ENCODE data around the gene VKORC1. TPM values are rescaled to one million over a fixed set of nuclear protein-coding genes. Genes with fewer than 3 reads are reported as not detected.

The VKORC1 gene
- total RNA-seq = 10 to 100 TPM; 48.9 to 51.3 TPM
- 100 to 1,000 TPM in 1 of 2 donors, 10 to 100 TPM in 1; 93.7 to 114 TPM for polyA plus RNA-seq

DNA sequence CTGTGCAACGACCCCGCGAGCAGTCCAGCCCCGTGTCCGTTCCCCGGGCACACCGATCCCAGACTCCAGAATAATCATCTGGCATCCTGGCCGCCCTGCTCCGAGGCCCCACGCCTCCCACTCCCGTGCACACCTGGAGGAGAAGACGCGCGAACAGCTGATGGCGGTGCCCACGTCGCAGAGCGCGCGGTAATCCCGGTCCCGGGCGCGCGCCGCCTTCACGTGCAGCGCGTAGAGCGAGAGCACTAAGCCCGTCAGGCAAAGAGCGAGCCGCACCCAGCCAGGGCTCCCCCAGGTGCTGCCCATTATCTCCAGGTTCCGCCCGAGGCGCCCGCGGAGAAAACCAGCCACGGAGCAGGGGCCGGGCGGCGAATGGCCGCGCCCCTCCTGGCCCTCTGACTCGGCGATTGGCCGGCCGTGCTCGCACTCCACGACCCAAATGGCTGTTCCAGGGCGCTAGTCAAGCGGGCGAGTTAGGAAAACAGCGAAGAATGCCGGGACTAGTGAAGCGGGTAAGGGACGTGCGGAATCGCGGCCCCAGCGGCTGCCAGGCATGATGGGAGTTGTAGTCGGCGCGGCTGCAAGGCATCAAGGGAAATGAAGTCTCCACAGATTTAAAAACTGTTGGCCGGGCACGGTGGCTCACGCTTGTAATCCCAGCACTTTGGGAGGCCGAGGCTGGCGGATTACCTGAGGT, at the start of gene VKORC1:
Gene VKORC1, minus strand, starts transcription at position 374 of the 697 bp plus-strand sequence. Its CDS starts 68 bp downstream, at position 306.
- peaks cover 4 to 21% of the 10 kb centered on the region in 2 donors for H3K36me3 Mint-ChIP-seq
- peak within 1 kb of the TSS; percentile 76 to 99 (median 95) for H3K27ac Mint-ChIP-seq
- Histone ChIP-seq H3K27ac (ENCODE audit: low read depth, low read length) (peak within 1 kb of the TSS; percentile 74), H3K27me3 (ENCODE audit: insufficient read depth, low read length) (no peaks in the 10 kb centered on the region), H3K4me3 (ENCODE audit: low read length in 2 of 2) (peak within 1 kb of the TSS; percentile 63 to 98), H3K36me3 (ENCODE audit: insufficient read depth, low read length) (peaks cover 8% of the 10 kb centered on the region), H3K9me3 (ENCODE audit: control insufficient read depth in 1 of 2, low read length in 2 of 2) (no peaks in the 10 kb centered on the region), H3K4me1 (ENCODE audit: insufficient read depth, low read length) (peaks cover 22% of the 10 kb centered on the region)
- peak within 1 kb of the TSS; percentile 88 to 96 (median 92) for H3K4me3 Mint-ChIP-seq
- peaks cover 12 to 42% (median 30%) of the 10 kb centered on the region in 4 donors for H3K4me1 Mint-ChIP-seq
- CTCF ChIA-PET (ENCODE audit: partially characterized antibody) = interaction anchor here (1.2 kb wide), 1 partner anchor 9 kb away, joined by 3 read pairs; no protein-coding TSS in a partner anchor
- intact Hi-C loops (cut with micrococcal nuclease) = loop anchor here (1.0 to 5.0 kb wide), 5 partner anchors 20 to 83 kb away; partner anchors contain the start of genes KAT8, ZNF646 and ZNF668
- no peaks in the 10 kb centered on the region for H3K27me3 Mint-ChIP-seq
- H3K9me3 Mint-ChIP-seq = no peaks in the 10 kb centered on the region
- peak; percentile 87 to 92 (median 90) for DNase-seq
- POLR2A ChIA-PET (ENCODE audit: partially characterized antibody) = interaction anchor here (0.5 to 5.7 kb wide), 11 partner anchors 9 to 145 kb away, joined by 3 to 61 read pairs (median 4); partner anchors contain the start of genes KAT8, STX4, ZNF646 and ZNF668

DNA sequence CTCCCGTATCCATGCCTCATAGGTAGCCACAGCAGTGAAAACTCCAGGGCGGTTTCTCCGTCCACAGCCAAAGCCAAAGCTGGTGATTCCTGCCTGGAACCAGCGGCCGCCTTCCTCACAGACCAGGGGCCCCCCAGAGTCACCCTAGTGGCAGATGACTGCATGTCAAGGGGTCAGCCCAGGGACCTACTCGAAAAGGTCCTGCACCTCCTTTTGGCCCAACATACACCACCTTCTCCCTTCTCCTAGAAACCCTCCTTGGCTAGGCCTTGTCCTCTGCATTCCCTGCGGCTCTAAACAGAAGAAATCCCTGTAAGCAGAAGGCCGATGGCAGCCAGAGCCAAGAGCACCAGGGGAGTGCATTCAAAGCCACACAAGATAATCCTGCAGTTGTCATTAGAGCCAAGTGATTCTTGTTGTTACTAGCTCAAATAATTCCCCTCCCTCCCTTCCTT, 49.1 kb upstream of the VKORC1 start:
- no peak overlapping the region for H3K27ac ChIP-seq (ENCODE audit: low read depth, low read length)
- DNase-seq = no peak
- POLR2A ChIA-PET (ENCODE audit: partially characterized antibody) = interaction anchor here (0.6 to 6.0 kb wide), 6 partner anchors 25 to 195 kb away, joined by 3 to 195 read pairs (median 12); partner anchors contain the start of genes FUS, KAT8, ORAI3 and PYCARD
- peaks cover 15% of the 10 kb centered on the region for H3K4me1 ChIP-seq (ENCODE audit: insufficient read depth, low read length)
- H3K27me3 ChIP-seq (ENCODE audit: insufficient read depth, low read length) = no peaks in the 10 kb centered on the region
- CTCF ChIA-PET (ENCODE audit: partially characterized antibody) = interaction anchor here (1.3 to 3.6 kb wide), 7 partner anchors 14 to 159 kb away, joined by 4 to 56 read pairs (median 28); partner anchors contain the start of genes FUS, HSD3B7, KAT8 and ZNF646
- intact Hi-C loops (cut with micrococcal nuclease) = loop anchor here (2.0 kb wide), 1 partner anchor 39 kb away; no protein-coding TSS in a partner anchor
- Mint-ChIP-seq H3K4me3 (peak overlapping the region; percentile 27 to 75 (median 55)), H3K9me3 (no peaks in the 10 kb centered on the region), H3K27me3 (peaks cover 0 to 2% of the 10 kb centered on the region in 2 donors), H3K27ac (peak overlapping the region in 6 of 7 donors; percentile 24 to 75 (median 40)), H3K36me3 (no peaks in the 10 kb centered on the region), H3K4me1 (peaks cover 3 to 14% (median 10%) of the 10 kb centered on the region in 4 donors)
- no peaks in the 10 kb centered on the region for H3K9me3 ChIP-seq (ENCODE audit: control insufficient read depth in 1 of 2, low read length in 2 of 2)
- no peaks in the 10 kb centered on the region for H3K36me3 ChIP-seq (ENCODE audit: insufficient read depth, low read length)
- H3K4me3 ChIP-seq (ENCODE audit: low read length in 2 of 2) = no peak overlapping the region

DNA sequence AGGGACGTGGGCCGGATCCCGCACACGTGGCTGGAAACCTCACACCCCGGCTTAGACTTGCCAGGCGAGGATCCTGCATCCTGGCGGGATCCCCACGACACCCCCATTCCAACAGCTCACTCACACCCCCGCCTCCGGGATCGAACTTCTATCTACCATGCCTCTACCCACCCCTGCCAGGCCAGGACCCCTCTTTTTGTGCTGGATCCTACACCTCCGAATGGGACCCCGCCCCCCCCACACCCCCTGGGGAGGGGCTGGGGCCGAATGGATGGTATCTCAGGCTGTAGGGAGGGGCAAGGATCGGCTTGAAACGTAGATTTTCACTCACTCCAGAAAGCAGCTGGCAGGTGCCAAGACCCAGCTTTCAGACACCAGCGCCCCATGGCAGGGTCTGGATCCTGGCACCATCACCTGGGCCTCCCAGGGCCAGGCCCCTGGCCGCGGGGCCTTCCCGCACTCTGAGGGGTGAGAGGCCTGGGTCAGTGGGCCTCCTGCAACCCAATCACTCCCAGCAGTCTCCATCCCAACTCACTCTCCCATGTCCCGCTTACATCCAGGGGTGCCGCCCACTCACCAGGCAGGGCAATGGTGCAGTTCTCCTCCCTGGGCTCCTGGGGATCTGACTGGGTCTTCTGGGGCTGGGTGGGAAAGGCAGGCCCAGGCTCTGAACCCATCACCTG, 48.6 kb upstream of the VKORC1 start:
- ChIA-PET CTCF (ENCODE audit: partially characterized antibody) (interaction anchor here (0.6 to 3.6 kb wide), 30 partner anchors 10 to 335 kb away, joined by 3 to 56 read pairs (median 6); partner anchors contain the start of genes BCKDK, FUS, HSD3B7 and KAT8), POLR2A (ENCODE audit: partially characterized antibody) (interaction anchor here (0.6 to 6.0 kb wide), 29 partner anchors 9 to 731 kb away, joined by 3 to 195 read pairs (median 7); partner anchors contain the start of genes ARMC5, FUS, HSD3B7 and KAT8)
- Mint-ChIP-seq H3K4me3 (peak overlapping the region; percentile 27 to 75 (median 48)), H3K27me3 (peaks cover 0 to 2% of the 10 kb centered on the region in 2 donors), H3K36me3 (no peaks in the 10 kb centered on the region), H3K9me3 (no peaks in the 10 kb centered on the region), H3K27ac (peak overlapping the region in 5 of 7 donors; percentile 22 to 75 (median 43)), H3K4me1 (peaks cover 3 to 14% (median 10%) of the 10 kb centered on the region in 4 donors)
- Histone ChIP-seq H3K36me3 (ENCODE audit: insufficient read depth, low read length) (no peaks in the 10 kb centered on the region), H3K4me1 (ENCODE audit: insufficient read depth, low read length) (peaks cover 15% of the 10 kb centered on the region), H3K9me3 (ENCODE audit: control insufficient read depth in 1 of 2, low read length in 2 of 2) (no peaks in the 10 kb centered on the region), H3K4me3 (ENCODE audit: low read length in 2 of 2) (peak overlapping the region in 1 of 2 donors; percentile 75), H3K27ac (ENCODE audit: low read depth, low read length) (peak overlapping the region; percentile 42), H3K27me3 (ENCODE audit: insufficient read depth, low read length) (no peaks in the 10 kb centered on the region)
- intact Hi-C loops (cut with micrococcal nuclease) = loop anchor here (2.0 kb wide), 1 partner anchor 38 kb away; no protein-coding TSS in a partner anchor
- DNase-seq = no peak

- ChIA-PET POLR2A (ENCODE audit: partially characterized antibody) (interaction anchor here (0.6 to 6.0 kb wide), 43 partner anchors 8 to 735 kb away, joined by 3 to 195 read pairs (median 5); partner anchors contain the start of genes ARMC5, BCKDK, FUS and HSD3B7), CTCF (ENCODE audit: partially characterized antibody) (interaction anchor here (0.5 to 3.6 kb wide), 46 partner anchors 9 to 726 kb away, joined by 3 to 56 read pairs (median 4); partner anchors contain the start of genes BCKDK, FUS, HSD3B7 and KAT8)
- Histone ChIP-seq H3K36me3 (ENCODE audit: insufficient read depth, low read length) (no peaks in the 10 kb centered on the region), H3K4me3 (ENCODE audit: low read length in 2 of 2) (peak overlapping the region in 1 of 2 donors; percentile 75), H3K4me1 (ENCODE audit: insufficient read depth, low read length) (peaks cover 15% of the 10 kb centered on the region), H3K27ac (ENCODE audit: low read depth, low read length) (peak overlapping the region; percentile 42), H3K27me3 (ENCODE audit: insufficient read depth, low read length) (no peaks in the 10 kb centered on the region), H3K9me3 (ENCODE audit: control insufficient read depth in 1 of 2, low read length in 2 of 2) (no peaks in the 10 kb centered on the region)
- peak; percentile 94 to 97 (median 96) for DNase-seq
- H3K4me1 Mint-ChIP-seq = peaks cover 3 to 14% (median 10%) of the 10 kb centered on the region in 4 donors
- no peaks in the 10 kb centered on the region for H3K27me3 Mint-ChIP-seq
- H3K9me3 Mint-ChIP-seq = no peaks in the 10 kb centered on the region
- H3K27ac Mint-ChIP-seq = peak overlapping the region; percentile 72 to 94 (median 91)
- H3K36me3 Mint-ChIP-seq = no peaks in the 10 kb centered on the region
- peak overlapping the region; percentile 63 to 80 (median 74) for H3K4me3 Mint-ChIP-seq
- intact Hi-C loops (cut with micrococcal nuclease) = loop anchor here (1.0 to 2.0 kb wide), 11 partner anchors 25 to 317 kb away; partner anchors contain the start of genes ARMC5, FUS, HSD3B7 and KAT8
Observed at GRCh38 chr16:31142109-31143010, 47.8 kb upstream of the VKORC1 start.

DNA sequence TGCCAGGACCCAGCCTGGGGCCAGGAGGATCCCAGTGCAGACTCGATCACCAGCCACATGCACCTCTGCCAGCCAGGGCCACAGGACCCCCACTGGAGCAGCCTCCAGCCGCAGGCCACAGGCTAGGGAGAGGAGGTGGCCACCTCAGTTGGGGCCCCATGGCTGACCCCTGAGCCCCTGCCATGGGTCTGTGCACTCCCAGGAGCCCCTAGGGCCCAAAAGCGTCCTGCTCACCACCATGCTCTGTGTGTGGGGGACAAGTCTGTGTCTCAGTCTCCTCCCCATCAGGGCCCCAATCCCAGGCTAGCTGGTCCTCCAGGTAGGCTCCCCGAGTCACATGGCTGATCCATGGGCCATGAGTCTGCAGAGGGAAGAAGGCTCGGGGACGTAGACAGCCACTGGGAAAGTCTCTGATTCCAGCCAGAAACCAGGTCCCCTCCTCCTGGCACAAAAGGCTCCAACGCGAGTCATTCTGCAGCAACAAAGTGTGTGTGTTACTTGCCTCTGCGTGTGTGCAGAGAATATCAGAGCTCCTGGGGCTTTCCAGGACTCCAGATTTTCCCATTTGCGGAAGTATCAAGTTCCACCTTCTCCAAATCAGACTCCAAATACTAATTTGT, 47.0 kb upstream of the VKORC1 start:
- Mint-ChIP-seq H3K27me3 (no peaks in the 10 kb centered on the region), H3K36me3 (no peaks in the 10 kb centered on the region), H3K4me3 (peak overlapping the region; percentile 63 to 80 (median 74)), H3K4me1 (peaks cover 3 to 14% (median 10%) of the 10 kb centered on the region in 4 donors), H3K9me3 (no peaks in the 10 kb centered on the region), H3K27ac (peak overlapping the region; percentile 72 to 94 (median 91))
- Histone ChIP-seq H3K36me3 (ENCODE audit: insufficient read depth, low read length) (no peaks in the 10 kb centered on the region), H3K27ac (ENCODE audit: low read depth, low read length) (peak overlapping the region; percentile 42), H3K9me3 (ENCODE audit: control insufficient read depth in 1 of 2, low read length in 2 of 2) (no peaks in the 10 kb centered on the region), H3K4me1 (ENCODE audit: insufficient read depth, low read length) (peaks cover 15% of the 10 kb centered on the region), H3K27me3 (ENCODE audit: insufficient read depth, low read length) (no peaks in the 10 kb centered on the region), H3K4me3 (ENCODE audit: low read length in 2 of 2) (peak overlapping the region in 1 of 2 donors; percentile 75)
- POLR2A ChIA-PET (ENCODE audit: partially characterized antibody) = interaction anchor here (0.6 to 6.0 kb wide), 35 partner anchors 9 to 736 kb away, joined by 3 to 195 read pairs (median 6); partner anchors contain the start of genes ARMC5, BCKDK, FUS and HSD3B7
- DNase-seq = no peak
- CTCF ChIA-PET (ENCODE audit: partially characterized antibody) = interaction anchor here (0.5 to 3.6 kb wide), 42 partner anchors 8 to 727 kb away, joined by 3 to 56 read pairs (median 4); partner anchors contain the start of genes BCKDK, FUS, HSD3B7 and KAT8
- intact Hi-C loops (cut with micrococcal nuclease) = loop anchor here (1.0 to 2.0 kb wide), 11 partner anchors 24 to 318 kb away; partner anchors contain the start of genes ARMC5, FUS, HSD3B7 and KAT8
